ENCODE data around the gene ETAA1.

- TF ChIP-seq EZH2 (IDR thresholded peaks at IDR 0.05; ENCODE audit: insufficient read depth, poor library complexity, severe bottlenecking) (no peak), EZH2phosphoT487 (IDR thresholded peaks at IDR 0.05; ENCODE audit: insufficient read depth, low read depth) (no peak)
Measured at GRCh38 chr2:67423489-67423888, 26.4 kb downstream of the ETAA1 start.

Measured in GM23248 (cell line).